ENCODE data around the gene FKBP6. TPM values are rescaled to one million over a fixed set of nuclear protein-coding genes. Genes with fewer than 3 reads are reported as not detected.
"Not testable (repeated sequence)": the region's sequence is repeated elsewhere in the genome, so short reads cannot be mapped to it uniquely, and the experiment has no call there.

FKBP6 gene
- total and polyA plus RNA-seq, 2 of the 13 experiments (the other 11 are each of a cell fraction or from before 2014, with no cell fraction given) = 0.07 to 0.20 TPM

DNA sequence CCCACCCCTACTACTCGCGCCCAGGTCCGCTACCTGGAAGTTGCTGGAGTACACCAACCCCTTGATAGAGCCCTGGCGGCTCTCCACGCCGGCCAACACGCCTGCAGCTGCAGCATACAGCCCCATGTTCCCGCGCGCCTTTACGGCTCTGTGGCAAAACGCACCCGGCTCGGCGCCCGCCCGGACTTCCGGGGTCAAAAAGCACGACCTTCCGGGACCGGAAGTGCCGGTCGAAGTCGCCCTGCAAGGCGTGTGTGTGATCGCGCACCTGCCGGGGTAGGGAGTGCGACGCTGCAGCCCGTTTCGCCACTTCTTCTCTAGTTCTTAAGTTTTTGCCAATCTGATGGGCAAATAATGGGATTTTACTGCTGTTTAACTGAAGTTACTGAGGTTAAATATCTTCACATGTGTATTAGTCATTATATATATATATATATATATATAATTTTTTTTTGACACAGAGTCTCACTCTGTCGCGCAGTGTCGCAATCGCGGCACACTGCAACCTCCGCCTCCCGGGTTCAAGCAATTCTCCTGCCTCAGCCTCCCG is 19.2 kb upstream of the FKBP6 start, which contains the start of gene NSUN5 (continued):
- TF ChIP-seq CCDC6 (CRISPR knock-in tag; IDR thresholded peaks at IDR 0.05) (peak; percentile 96; the same call in 1 of the 2 replicates), THAP11 (CRISPR knock-in tag; IDR thresholded peaks at IDR 0.05) (peak; percentile 90), HMG20A (CRISPR knock-in tag; IDR thresholded peaks at IDR 0.05; ENCODE audit: borderline replicate concordance) (no peak), ISX (CRISPR knock-in tag; conservative IDR thresholded peaks at IDR 0.05) (0 out of 2 replicates have a peak, but pooled peaks have one; percentile 80), ZNF616 (CRISPR knock-in tag; IDR thresholded peaks at IDR 0.05; ENCODE audit: low read depth) (peak; percentile 70; the same call in 1 of the 2 replicates), HCFC1 (IDR thresholded peaks at IDR 0.05; ENCODE audit: low read depth, low read length) (0 out of 2 replicates have a peak, but pooled peaks have one; percentile 28), ASH2L (IDR thresholded peaks at IDR 0.05; ENCODE audit: insufficient read length, low read depth, low read length) (peak; percentile 73), RORA (CRISPR knock-in tag; IDR thresholded peaks at IDR 0.05) (no peak), HMGXB3 (CRISPR knock-in tag; IDR thresholded peaks at IDR 0.05; ENCODE audit: borderline replicate concordance) (peak; percentile 88; the same call in 1 of the 2 replicates)
- TF ChIP-seq, protein P1, sequence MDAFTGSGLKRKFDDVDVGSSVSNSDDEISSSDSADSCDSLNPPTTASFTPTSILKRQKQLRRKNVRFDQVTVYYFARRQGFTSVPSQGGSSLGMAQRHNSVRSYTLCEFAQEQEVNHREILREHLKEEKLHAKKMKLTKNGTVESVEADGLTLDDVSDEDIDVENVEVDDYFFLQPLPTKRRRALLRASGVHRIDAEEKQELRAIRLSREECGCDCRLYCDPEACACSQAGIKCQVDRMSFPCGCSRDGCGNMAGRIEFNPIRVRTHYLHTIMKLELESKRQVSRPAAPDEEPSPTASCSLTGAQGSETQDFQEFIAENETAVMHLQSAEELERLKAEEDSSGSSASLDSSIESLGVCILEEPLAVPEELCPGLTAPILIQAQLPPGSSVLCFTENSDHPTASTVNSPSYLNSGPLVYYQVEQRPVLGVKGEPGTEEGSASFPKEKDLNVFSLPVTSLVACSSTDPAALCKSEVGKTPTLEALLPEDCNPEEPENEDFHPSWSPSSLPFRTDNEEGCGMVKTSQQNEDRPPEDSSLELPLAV (CRISPR knock-in tag; conservative IDR thresholded peaks at IDR 0.05; ENCODE audit: low read depth) = no peak
- TF ChIP-seq, protein P2, sequence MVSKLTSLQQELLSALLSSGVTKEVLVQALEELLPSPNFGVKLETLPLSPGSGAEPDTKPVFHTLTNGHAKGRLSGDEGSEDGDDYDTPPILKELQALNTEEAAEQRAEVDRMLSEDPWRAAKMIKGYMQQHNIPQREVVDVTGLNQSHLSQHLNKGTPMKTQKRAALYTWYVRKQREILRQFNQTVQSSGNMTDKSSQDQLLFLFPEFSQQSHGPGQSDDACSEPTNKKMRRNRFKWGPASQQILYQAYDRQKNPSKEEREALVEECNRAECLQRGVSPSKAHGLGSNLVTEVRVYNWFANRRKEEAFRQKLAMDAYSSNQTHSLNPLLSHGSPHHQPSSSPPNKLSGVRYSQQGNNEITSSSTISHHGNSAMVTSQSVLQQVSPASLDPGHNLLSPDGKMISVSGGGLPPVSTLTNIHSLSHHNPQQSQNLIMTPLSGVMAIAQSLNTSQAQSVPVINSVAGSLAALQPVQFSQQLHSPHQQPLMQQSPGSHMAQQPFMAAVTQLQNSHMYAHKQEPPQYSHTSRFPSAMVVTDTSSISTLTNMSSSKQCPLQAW (CRISPR knock-in tag; IDR thresholded peaks at IDR 0.05) = no peak

GRCh38 chr7:73311421-73311820 is 16.5 kb upstream of the FKBP6 start:
- H3K36me3 ChIP-seq (replicated peaks in 1 of 2; ENCODE audit: control insufficient read depth in 1 of 2, insufficient read depth in 2 of 2, low read length in 2 of 2); in situ Hi-C loops (cut with HindIII; ENCODE audit: extremely low pct_ligation_motif_present, low pct_unique_long_range_greater_than_20kb); intact Hi-C loops (cut with micrococcal nuclease; ENCODE audit: unreplicated experiment); H3K27me3 ChIP-seq (ENCODE audit: control insufficient read depth in 1 of 2, insufficient read depth in 2 of 2, low read length in 2 of 2); ATAC-seq; H3K4me3 ChIP-seq (replicated peaks in 1 of 3; ENCODE audit: insufficient read depth in 1 of 3, low read depth in 2 of 3, low read length in 3 of 3); H3K9me3 ChIP-seq (ENCODE audit: low read length); H3K27ac ChIP-seq (ENCODE audit: extremely low read length, insufficient read depth, low read length); POLR2A ChIA-PET; H3K9ac ChIP-seq (ENCODE audit: insufficient read depth, low read depth, low read length); H3K4me2 ChIP-seq (ENCODE audit: low read depth, low read length); FAIRE-seq; H2AFZ ChIP-seq (ENCODE audit: low read length); DNase-seq (ENCODE audit: low spot score); BruUV-seq (replicated peaks); H4K20me1 ChIP-seq (ENCODE audit: insufficient read depth, low read length); CTCF ChIA-PET (ENCODE audit: low intra/inter-chr PET ratio, low total read pairs): not testable (repeated sequence)
- Histone ChIP-seq H3K4me1 (ENCODE audit: insufficient read depth, low read length) (peaks cover 22% of the 10 kb centered on the region), H3K79me2 (ENCODE audit: insufficient read depth, low read length) (peaks cover 13% of the 10 kb centered on the region)
- 63% methylated on average over 5 of the region's 7 CpGs for WGBS (ENCODE audit: low lambda C conversion rate)

Data from HepG2 (cell line).